ENCODE measurements around the gene SLC16A7.

GRCh38 chr12:59735231-59735630 lies 139.4 kb downstream of the SLC16A7 start:
- no peak for TF ChIP-seq CTCF (IDR thresholded peaks at IDR 0.05)
- TF ChIP-seq POLR2AphosphoS5 (IDR thresholded peaks at IDR 0.05): no peak

Measured in upper lobe of left lung (tissue), 4 donors.